GM18520 (cell line): ENCODE data around the gene FAM53B.

Source experiments
- ATAC-seq: cut with Tn5 transposase; IDR thresholded peaks from one replicate; pipeline ENCODE4 v1.9.1; 2021; ENCODE audit not compliant: unreplicated experiment

Gene FAM53B

DNA sequence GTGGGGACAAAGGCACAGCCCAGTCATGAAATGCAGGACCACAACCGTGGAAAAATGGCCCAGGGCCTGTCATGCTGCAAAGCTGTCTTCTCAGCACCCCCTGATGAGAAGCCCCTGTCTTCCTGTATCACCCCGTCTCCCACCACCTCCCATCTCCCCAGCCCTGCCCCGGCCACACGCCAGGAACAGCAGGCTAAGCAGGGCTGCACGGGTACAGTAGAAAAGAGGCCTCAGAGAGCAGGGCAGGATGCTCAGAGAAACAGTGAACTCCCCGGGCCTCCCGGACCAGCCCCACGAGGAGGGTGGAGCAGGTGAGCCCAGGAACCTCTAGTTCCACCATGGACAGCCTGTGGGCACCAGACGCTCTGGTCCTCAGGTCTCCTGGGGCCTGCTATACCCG is 77.7 kb downstream of the FAM53B start:
- ATAC-seq: no peak

DNA sequence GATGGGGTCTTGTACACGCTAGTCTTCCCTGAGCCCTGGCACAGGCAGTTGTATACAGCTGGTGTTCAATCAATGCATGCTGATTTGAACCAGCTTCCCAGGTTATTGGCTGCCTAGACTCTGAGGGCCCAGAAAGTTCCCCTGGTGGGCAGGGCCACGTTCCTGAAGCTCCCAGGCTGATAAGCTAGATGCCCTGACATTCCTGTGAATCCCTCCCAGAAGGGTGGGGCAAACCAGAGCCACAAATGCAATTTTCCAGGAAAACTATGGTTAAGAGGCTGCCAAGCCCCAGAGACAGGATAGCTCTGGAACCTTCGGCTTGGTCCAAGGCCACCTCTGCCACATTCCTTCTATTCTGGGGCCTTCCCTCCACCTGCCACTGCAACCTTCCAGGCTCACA is 78.2 kb downstream of the FAM53B start:
- no peak for ATAC-seq

DNA sequence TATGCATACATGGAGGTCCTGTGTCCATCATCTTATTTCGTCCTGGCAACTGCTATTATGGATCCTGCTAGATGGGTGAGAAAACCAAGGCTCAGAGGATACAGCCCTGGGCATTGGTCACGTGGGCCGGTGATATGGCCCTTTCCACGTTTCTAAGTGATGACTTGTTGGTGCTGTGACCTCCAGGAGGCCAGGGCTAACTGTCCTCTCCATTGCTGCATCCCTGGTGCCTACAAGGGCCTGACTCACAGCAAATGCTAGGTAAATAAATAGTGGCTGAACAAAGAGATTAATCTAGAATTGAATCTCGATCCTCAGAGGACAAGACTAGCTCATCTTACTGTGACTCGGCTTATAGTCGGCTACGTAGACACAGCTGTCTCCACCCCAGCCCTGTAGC is 78.6 kb downstream of the FAM53B start:
- no peak for ATAC-seq

DNA sequence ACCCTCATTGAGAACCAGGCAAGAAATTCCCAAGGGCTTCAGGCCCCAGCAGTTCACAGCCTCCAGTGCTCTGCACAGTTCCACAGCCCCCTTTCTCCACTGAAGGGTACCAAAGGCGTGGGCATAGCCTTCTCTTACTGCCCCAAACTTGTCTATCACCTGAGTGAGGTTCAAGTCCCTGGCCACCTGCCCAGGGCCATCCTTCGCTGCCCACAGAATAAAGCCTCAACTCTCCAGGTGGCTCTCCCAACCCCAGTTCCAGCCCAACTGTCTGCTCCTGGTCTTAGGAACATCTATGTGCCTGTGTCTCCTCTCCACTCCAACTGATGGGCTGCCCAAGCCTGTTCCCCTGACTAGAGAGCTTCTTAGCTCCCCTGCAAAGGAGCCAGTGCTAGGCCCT is 79.1 kb downstream of the FAM53B start:
- no peak for ATAC-seq

DNA sequence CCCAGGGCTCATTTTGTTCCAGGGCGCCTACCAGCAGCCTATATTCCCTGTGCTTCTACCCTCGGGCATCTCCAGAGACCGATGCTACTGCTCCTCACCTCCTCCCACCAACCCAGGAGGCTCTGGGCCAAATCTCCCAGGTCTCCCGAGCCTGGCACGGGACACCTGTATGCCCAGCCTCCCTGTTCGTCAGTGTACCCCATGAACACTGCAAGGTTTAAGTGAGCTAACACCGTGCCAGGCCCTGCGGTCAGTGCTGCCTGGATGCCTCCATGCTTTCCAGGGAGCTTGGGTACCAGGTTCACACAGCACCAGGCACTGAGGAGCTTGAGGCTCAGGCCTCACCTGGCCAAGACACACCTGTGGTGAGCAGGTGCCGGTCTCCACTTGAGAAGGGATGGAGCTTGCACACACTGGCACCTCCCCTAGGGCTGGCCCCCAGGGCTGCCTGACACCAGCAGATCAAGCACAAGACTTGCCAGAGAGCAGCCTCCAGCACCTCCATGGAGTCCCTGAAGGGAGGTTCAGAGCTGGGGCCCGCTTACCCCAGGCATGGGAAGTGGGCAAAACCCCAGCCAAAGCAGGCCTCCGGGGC is 80.3 kb downstream of the FAM53B start:
- no peak for ATAC-seq

DNA sequence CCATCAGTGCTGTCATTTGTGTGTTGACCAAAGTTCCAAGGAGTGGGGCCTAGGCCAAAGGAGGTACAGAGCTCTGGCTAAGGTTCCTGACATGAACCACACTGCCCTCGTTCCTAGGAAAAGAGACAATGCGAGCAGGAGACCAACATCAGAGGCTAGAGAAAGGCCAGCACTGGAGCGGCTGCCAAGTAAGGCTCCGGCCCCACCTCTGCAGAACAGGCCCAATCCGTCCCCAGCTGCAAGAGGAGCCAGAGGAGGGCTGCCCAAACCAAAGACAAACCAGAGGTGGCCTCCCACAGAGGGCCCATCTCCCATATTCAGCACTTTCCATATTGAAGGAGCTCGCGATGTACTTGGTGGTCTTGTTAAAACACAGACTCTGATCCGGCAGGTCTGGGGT is 81.0 kb downstream of the FAM53B start:
- no peak for ATAC-seq

DNA sequence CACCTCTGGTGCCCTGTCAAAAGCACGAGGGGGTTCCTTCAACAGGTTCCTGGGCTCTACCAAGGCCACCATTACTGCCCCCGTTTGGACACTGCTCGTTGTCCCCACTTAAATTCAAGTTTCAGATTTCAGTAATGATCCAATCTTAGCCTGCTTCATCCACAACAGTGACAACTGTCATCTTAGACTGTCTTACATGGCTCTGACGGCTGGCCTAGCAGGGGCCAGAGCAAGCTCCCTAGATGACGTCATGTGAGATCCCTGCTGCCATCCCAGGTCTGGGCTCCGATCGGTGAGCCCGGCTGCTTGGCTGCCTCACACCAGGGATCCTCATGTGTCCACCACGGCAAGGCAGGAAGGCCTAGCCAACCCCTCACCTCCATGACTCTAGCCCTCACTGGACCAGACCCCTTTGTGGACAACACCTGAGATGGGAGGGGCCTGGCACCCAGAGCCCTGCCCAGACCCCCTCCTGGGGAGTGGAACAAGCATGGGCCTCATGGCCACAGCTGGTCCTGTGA is 82.5 kb downstream of the FAM53B start:
- ATAC-seq: no peak

DNA sequence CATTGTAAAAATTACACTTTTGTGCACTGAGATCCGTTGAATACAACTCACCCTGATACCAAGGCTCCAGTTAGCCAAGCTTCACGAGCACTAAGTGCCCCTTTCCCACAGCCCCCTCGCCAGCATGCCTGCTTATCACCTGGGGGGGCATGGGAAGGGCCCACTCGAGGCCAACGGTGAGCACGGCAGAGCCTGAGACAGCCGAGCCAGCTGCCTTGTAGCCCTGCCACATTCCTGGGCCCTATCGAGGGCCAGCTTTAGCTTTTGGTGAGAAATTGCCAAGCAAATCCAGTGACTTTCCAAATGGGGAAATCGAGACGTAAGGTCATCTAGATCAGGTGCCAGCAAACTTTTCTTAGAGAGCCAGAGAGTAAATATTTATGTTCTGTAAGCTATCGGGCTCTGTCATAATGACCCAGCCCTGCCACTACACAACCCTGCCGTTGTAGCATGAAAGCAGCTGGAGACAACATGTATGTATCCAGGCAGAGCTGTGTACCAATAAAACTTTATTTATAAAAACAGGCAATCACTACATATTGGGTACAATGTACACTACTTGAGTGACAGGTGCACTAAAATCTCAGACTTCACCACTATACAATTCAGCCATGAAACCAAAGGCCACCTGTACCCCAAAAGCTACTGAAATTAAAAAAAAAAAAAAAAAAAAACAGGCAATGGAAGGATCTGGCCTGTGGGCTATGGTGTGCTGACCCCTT is 83.6 kb downstream of the FAM53B start:
- ATAC-seq: no peak

DNA sequence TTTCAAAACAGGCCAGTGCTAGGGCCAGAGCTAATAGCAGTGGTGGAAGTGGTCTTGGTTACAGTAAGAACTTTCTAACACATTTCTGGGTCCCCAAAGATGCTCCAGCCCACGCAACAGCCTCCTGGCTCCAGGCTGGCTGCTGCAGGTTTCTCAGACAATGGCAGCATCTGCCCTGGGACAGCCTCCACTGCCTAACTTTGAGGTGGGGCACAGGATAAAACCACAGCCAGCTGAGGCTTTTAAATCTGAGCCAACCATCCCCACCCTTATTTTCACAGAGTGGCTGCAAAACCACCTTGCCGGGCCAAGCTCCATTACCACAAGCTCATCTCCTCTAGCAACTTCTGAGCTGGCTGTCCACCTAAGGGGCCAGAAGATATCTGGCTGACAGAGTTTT is 84.8 kb downstream of the FAM53B start:
- ATAC-seq: no peak

- ATAC-seq: no peak
These were observed 85.5 kb downstream of the FAM53B start for GRCh38 chr10:124658591-124659242.

- no peak for ATAC-seq
These were observed 86.4 kb downstream of the FAM53B start for GRCh38 chr10:124657806-124658205.

DNA sequence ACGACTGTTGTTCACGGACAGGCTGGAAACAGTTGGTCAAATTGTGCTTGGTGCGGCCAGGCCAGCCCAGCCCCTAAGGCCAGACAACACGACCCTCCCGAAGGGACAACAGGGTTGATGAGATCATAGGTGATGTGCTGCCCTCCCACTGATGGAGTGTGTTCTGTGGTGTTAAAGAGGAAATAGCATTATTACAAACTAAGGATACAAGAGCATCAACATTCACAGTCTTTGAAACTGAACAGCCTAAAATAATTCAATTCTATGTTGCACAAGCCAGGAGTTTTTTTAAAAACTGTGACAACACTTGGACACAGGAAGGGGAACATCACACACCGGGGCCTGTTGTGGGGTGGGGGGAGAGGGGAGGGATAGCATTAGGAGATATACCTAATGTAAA is 87.6 kb downstream of the FAM53B start:
- ATAC-seq: no peak

- no peak for ATAC-seq
These were observed 88.1 kb downstream of the FAM53B start for GRCh38 chr10:124656113-124656490.

- ATAC-seq: no peak
These were observed 88.7 kb downstream of the FAM53B start for GRCh38 chr10:124655191-124656112.

DNA sequence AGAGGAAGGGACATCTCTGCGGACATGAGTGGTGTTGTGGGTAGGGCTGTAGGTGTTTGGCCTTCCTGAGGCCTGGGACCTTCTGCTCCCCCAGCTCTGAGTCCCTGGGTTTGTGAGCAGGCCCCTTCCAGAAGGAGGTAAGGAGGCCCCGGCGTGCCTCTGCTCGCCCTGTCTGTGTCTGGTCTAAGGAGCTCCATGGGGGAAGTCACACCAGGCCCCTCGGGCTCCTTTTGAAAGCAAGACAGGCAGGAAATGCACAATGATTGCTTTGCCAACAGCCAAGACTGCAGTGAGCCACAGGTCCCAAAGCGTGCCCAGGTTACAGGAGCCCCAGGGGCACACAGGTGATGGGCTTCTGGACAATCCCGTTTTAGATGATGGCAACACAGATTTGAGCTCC is 89.5 kb downstream of the FAM53B start:
- no peak for ATAC-seq

DNA sequence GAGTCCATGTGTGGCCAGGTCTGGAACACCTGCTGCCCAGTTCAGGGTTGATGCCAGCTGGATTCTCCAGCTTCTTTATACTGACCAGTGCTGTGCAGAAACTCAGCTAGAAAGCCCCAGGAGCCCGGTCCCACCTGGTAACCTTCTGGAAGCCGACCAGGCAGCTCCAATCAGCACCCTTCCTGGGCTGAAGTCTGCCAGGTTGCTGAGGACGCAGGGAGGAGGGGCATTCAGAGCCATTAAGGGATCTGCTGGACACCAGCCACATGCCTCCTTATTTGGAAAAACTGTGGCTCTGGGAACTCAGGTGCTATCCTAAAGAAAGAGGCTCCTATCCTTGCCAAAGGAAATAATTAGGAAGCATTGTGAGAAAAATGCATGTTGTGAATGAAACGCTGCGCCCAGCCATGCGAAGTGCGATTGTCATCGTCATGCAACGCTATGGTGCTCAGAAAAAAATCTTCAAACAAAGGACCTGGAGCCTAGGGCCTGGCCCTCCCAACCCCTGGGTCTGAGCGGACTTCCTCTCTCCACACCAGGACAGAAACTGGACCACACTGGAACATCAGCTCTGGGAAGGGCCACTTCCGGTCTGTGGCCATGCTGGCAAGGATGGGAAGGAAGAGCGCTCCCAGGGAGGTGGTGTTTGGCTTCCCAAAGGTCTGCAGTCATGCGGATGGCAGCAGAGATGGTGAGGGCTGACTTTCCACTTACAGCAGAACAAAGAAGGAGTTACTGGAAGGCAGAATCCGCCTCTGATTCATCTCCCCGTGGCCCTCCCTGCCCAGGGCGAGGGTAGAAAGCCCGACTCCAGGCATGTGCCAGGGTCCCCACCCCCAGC is 90.1 kb downstream of the FAM53B start:
- no peak for ATAC-seq

GRCh38 chr10:124653311-124653710 is 90.9 kb downstream of the FAM53B start:
- no peak for ATAC-seq

GRCh38 chr10:124652701-124653100 is 91.5 kb downstream of the FAM53B start:
- no peak for ATAC-seq

- ATAC-seq: no peak
These were observed 92.0 kb downstream of the FAM53B start for GRCh38 chr10:124652200-124652599.

GRCh38 chr10:124651402-124651891 is 92.7 kb downstream of the FAM53B start:
- no peak for ATAC-seq
